ENCODE measurements around the gene SPHK2. TPM values are rescaled to one million over a fixed set of nuclear protein-coding genes. Genes with fewer than 3 reads are reported as not detected.

SPHK2 gene
- total RNA-seq, 1 donor from 2014 or later = 7.2 TPM

GRCh38 chr19:48582168-48582567 lies 37.1 kb upstream of the SPHK2 start:
- H3K9me3 Mint-ChIP-seq = no peaks in the 10 kb centered on the region
- H3K27me3 ChIP-seq = peaks cover 2% of the 10 kb centered on the region
- H2AFZ ChIP-seq (replicated peaks) = no peak overlapping the region
- no peak for DNase-seq (ENCODE audit: low spot score)
- no peak overlapping the region for H3K4me3 Mint-ChIP-seq
- peaks cover 7% of the 10 kb centered on the region for H3K4me1 Mint-ChIP-seq
- H3K27ac Mint-ChIP-seq = peak overlapping the region; percentile 57
- no peak overlapping the region for H3K4me2 ChIP-seq
- no peaks in the 10 kb centered on the region for H3F3A ChIP-seq (ENCODE audit: low read depth)
- peaks cover 10% of the 10 kb centered on the region for H3K27me3 Mint-ChIP-seq (ENCODE audit: insufficient read depth, low read depth)
- H3K9ac ChIP-seq = no peak overlapping the region
- TF ChIP-seq, protein P1, sequence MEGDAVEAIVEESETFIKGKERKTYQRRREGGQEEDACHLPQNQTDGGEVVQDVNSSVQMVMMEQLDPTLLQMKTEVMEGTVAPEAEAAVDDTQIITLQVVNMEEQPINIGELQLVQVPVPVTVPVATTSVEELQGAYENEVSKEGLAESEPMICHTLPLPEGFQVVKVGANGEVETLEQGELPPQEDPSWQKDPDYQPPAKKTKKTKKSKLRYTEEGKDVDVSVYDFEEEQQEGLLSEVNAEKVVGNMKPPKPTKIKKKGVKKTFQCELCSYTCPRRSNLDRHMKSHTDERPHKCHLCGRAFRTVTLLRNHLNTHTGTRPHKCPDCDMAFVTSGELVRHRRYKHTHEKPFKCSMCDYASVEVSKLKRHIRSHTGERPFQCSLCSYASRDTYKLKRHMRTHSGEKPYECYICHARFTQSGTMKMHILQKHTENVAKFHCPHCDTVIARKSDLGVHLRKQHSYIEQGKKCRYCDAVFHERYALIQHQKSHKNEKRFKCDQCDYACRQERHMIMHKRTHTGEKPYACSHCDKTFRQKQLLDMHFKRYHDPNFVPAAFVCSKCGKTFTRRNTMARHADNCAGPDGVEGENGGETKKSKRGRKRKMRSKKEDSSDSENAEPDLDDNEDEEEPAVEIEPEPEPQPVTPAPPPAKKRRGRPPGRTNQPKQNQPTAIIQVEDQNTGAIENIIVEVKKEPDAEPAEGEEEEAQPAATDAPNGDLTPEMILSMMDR (IDR thresholded peaks at IDR 0.05) = no peak
- TF ChIP-seq EZH2 (IDR thresholded peaks at IDR 0.05) (no peak), EZH2phosphoT487 (IDR thresholded peaks at IDR 0.05) (no peak)
- H4K20me1 ChIP-seq (ENCODE audit: low read depth) = no peaks in the 10 kb centered on the region
- no peaks in the 10 kb centered on the region for H3K9me3 ChIP-seq (ENCODE audit: low read depth)
- H3K27ac ChIP-seq = no peak overlapping the region
- H3K4me3 ChIP-seq = no peak overlapping the region
- H3K79me2 ChIP-seq (ENCODE audit: low read depth) = no peaks in the 10 kb centered on the region
- H3K36me3 Mint-ChIP-seq = no peaks in the 10 kb centered on the region
- no peaks in the 10 kb centered on the region for H3K4me1 ChIP-seq
- H3K36me3 ChIP-seq = no peaks in the 10 kb centered on the region

- peaks cover 18% of the 10 kb centered on the region for H3K27me3 ChIP-seq
- H3K36me3 ChIP-seq = no peaks in the 10 kb centered on the region
- H3K9me3 ChIP-seq (ENCODE audit: low read depth) = no peaks in the 10 kb centered on the region
- no peak overlapping the region for H3K9ac ChIP-seq
- no peaks in the 10 kb centered on the region for H3K4me1 ChIP-seq
- no peak overlapping the region for H2AFZ ChIP-seq (replicated peaks)
- H3K36me3 Mint-ChIP-seq = no peaks in the 10 kb centered on the region
- peaks cover 21% of the 10 kb centered on the region for H3K4me1 Mint-ChIP-seq
- H3K27me3 Mint-ChIP-seq (ENCODE audit: insufficient read depth, low read depth) = peaks cover 21% of the 10 kb centered on the region
- H3K9me3 Mint-ChIP-seq = no peaks in the 10 kb centered on the region
- no peak for DNase-seq (ENCODE audit: low spot score)
- no peak overlapping the region for H3K4me3 ChIP-seq
- no peak overlapping the region for H3K4me2 ChIP-seq
- TF ChIP-seq, protein P1 (IDR thresholded peaks at IDR 0.05) = no peak
- TF ChIP-seq EZH2 (IDR thresholded peaks at IDR 0.05) (no peak), EZH2phosphoT487 (IDR thresholded peaks at IDR 0.05) (no peak)
- H3K79me2 ChIP-seq (ENCODE audit: low read depth) = no peaks in the 10 kb centered on the region
- H4K20me1 ChIP-seq (ENCODE audit: low read depth) = no peaks in the 10 kb centered on the region
- H3K27ac Mint-ChIP-seq = no peak overlapping the region
- no peak overlapping the region for H3K27ac ChIP-seq
- H3F3A ChIP-seq (ENCODE audit: low read depth) = peaks cover 5% of the 10 kb centered on the region
- no peak overlapping the region for H3K4me3 Mint-ChIP-seq
Observed at GRCh38 chr19:48587387-48587786, 31.9 kb upstream of the SPHK2 start.

DNA sequence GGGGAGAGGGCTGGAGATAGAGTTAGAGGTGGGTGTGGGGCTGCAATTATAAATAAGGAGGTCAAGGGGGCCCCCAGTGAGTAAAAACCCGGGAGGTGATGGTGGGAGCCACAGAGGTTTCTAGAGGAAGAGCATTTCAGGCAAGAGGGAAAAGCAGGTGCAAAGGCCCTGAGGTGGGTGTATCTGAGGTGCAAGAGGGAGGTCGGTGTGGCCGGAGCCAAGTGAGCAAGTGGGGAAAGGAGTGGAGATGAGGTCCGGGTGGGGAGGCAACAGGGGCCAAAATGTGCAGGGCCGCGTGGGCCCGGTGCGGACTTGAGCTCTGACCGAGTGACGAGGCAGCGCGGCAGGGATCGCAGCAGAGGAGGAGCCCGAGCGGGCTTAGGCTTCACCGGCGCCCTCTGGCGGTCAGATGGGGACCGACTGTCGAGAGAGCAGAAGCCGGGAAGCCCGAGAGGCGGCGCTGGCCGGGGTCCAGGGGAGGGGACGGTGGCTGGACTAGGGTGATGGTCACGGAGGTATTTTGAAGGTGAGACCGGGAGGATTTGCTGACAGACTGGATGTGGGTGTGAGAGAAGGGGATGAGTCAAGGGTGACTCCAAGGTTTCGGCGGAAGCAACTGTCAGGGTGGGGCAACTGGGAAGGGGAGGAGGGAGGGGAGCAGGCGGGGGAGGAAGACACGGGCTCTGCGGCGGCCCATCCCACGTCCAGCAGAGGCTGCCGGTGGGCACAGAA lies 30.5 kb upstream of the SPHK2 start:
- Histone ChIP-seq H4K20me1 (ENCODE audit: low read depth) (no peaks in the 10 kb centered on the region), H3K27me3 (peaks cover 18% of the 10 kb centered on the region), H2AFZ (replicated peaks) (no peak overlapping the region), H3K9ac (no peak overlapping the region), H3K36me3 (no peaks in the 10 kb centered on the region), H3F3A (ENCODE audit: low read depth) (peaks cover 5% of the 10 kb centered on the region), H3K4me3 (peak overlapping the region; percentile 32), H3K4me1 (no peaks in the 10 kb centered on the region), H3K9me3 (ENCODE audit: low read depth) (no peaks in the 10 kb centered on the region), H3K27ac (no peak overlapping the region), H3K4me2 (peak overlapping the region; percentile 67), H3K79me2 (ENCODE audit: low read depth) (no peaks in the 10 kb centered on the region)
- H3K4me1 Mint-ChIP-seq = peaks cover 20% of the 10 kb centered on the region
- H3K27ac Mint-ChIP-seq = no peak overlapping the region
- peak overlapping the region; percentile 76 for H3K4me3 Mint-ChIP-seq
- H3K36me3 Mint-ChIP-seq = no peaks in the 10 kb centered on the region
- H3K9me3 Mint-ChIP-seq = no peaks in the 10 kb centered on the region
- peak; percentile 95 for DNase-seq (ENCODE audit: low spot score)
- peaks cover 20% of the 10 kb centered on the region for H3K27me3 Mint-ChIP-seq (ENCODE audit: insufficient read depth, low read depth)
- TF ChIP-seq EZH2 (IDR thresholded peaks at IDR 0.05) = no peak
- TF ChIP-seq, protein P1 (IDR thresholded peaks at IDR 0.05) = peak; percentile 97
